Measurements from ENCODE around the gene HPSE2. TPM values are rescaled to one million over a fixed set of nuclear protein-coding genes. Genes with fewer than 3 reads are reported as not detected.

HPSE2 gene
- total RNA-seq, 1 donor from 2014 or later = 0.10 TPM

DNA sequence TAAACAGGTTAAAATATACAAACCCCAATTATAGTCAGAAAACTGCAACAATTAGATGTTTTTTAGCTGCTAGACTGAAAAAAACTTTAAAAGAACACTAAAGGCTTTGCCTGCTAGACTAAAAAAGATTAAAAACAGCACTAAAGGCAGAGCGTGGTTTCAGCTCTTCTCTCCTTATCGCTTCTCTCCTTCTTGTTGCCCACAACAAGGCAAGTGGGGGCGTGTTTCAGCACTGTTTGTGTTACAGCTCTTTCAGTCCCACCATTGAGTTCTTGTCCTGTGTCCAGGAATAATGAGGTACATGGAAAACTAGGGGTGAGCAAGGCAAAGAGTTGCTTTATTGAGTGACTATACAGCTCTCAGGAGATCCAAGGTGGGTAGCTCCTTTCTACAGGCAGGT lies 112.3 kb downstream of the HPSE2 start:
- DNase-seq (ENCODE audit: low spot score, unreplicated experiment) = no peak
- Mint-ChIP-seq H3K27ac (no peak overlapping the region), H3K4me3 (ENCODE audit: low read depth) (no peak overlapping the region), H3K4me1 (ENCODE audit: low read depth) (no peaks in the 10 kb centered on the region), H3K36me3 (ENCODE audit: insufficient read depth) (no peaks in the 10 kb centered on the region), H3K27me3 (no peaks in the 10 kb centered on the region), H3K9me3 (ENCODE audit: low read depth) (peaks cover 10% of the 10 kb centered on the region)
- no peak for TF ChIP-seq CTCF (IDR thresholded peaks at IDR 0.05; ENCODE audit: unreplicated experiment)

GRCh38 chr10:99119258-99119748 lies 116.3 kb downstream of the HPSE2 start:
- Mint-ChIP-seq H3K4me1 (ENCODE audit: low read depth) (no peaks in the 10 kb centered on the region), H3K9me3 (ENCODE audit: low read depth) (peaks cover 10% of the 10 kb centered on the region), H3K27me3 (no peaks in the 10 kb centered on the region), H3K36me3 (ENCODE audit: insufficient read depth) (no peaks in the 10 kb centered on the region), H3K4me3 (ENCODE audit: low read depth) (no peak overlapping the region), H3K27ac (no peak overlapping the region)
- no peak for TF ChIP-seq CTCF (IDR thresholded peaks at IDR 0.05; ENCODE audit: unreplicated experiment)
- DNase-seq (ENCODE audit: low spot score, unreplicated experiment) = no peak

DNA sequence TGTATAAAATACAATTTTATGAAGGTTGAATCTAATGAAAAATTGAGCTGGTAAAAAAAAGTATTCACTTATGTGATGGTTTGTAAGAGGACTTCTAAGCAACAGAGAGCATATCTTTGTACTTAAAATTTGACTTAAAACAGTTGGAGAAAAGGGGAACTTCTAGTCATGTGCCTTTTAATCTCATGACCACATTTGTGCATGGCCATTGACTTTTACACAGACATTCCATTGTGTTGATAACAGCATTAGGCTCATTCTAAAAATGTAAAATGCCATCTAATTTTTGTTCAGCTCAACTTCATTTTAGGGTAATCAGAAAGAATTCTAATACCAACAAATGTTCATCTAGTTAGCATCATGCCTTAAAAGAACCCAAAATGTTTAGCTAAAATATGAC lies 119.9 kb downstream of the HPSE2 start:
- Mint-ChIP-seq H3K27ac (no peak overlapping the region), H3K27me3 (no peaks in the 10 kb centered on the region), H3K9me3 (ENCODE audit: low read depth) (peaks cover 10% of the 10 kb centered on the region), H3K4me1 (ENCODE audit: low read depth) (no peaks in the 10 kb centered on the region), H3K36me3 (ENCODE audit: insufficient read depth) (no peaks in the 10 kb centered on the region), H3K4me3 (ENCODE audit: low read depth) (no peak overlapping the region)
- no peak for TF ChIP-seq CTCF (IDR thresholded peaks at IDR 0.05; ENCODE audit: unreplicated experiment)
- DNase-seq (ENCODE audit: low spot score, unreplicated experiment) = no peak

- H3K4me1 Mint-ChIP-seq (ENCODE audit: low read depth) = no peaks in the 10 kb centered on the region
- no peaks in the 10 kb centered on the region for H3K27me3 Mint-ChIP-seq
- TF ChIP-seq CTCF (IDR thresholded peaks at IDR 0.05; ENCODE audit: unreplicated experiment) = no peak
- no peak overlapping the region for H3K27ac Mint-ChIP-seq
- H3K9me3 Mint-ChIP-seq (ENCODE audit: low read depth) = peaks cover 7% of the 10 kb centered on the region
- H3K4me3 Mint-ChIP-seq (ENCODE audit: low read depth) = no peak overlapping the region
- no peak for DNase-seq (ENCODE audit: low spot score, unreplicated experiment)
- no peaks in the 10 kb centered on the region for H3K36me3 Mint-ChIP-seq (ENCODE audit: insufficient read depth)
These were observed 150.3 kb downstream of the HPSE2 start for GRCh38 chr10:99085358-99085757.

DNA sequence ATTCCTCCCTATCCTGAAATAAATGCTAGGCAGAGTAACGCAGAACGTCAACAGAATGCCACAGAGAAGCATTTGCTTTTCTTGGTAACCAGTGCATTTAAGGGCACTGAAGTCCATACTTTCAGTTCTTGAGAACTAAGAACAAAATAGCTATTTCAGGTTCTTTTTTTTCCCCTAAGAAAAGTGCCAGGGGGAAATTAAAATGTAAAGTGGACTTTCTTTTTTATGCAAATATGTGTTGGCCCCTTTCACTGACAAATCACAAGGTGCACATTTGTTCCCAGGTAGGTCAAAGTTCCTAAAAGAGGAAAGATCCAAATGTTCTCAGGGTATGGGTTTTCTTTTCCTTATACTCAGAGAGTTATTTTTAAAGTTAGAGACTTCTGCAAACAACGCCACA lies 151.5 kb downstream of the HPSE2 start:
- peaks cover 7% of the 10 kb centered on the region for H3K9me3 Mint-ChIP-seq (ENCODE audit: low read depth)
- TF ChIP-seq CTCF (IDR thresholded peaks at IDR 0.05; ENCODE audit: unreplicated experiment) = no peak
- no peaks in the 10 kb centered on the region for H3K27me3 Mint-ChIP-seq
- no peak for DNase-seq (ENCODE audit: low spot score, unreplicated experiment)
- H3K4me1 Mint-ChIP-seq (ENCODE audit: low read depth) = no peaks in the 10 kb centered on the region
- H3K27ac Mint-ChIP-seq = no peak overlapping the region
- H3K36me3 Mint-ChIP-seq (ENCODE audit: insufficient read depth) = no peaks in the 10 kb centered on the region
- no peak overlapping the region for H3K4me3 Mint-ChIP-seq (ENCODE audit: low read depth)
